GM04504 (cell line): ENCODE results near the gene NPR2.

ENCODE experiments used
- DNase-seq: peaks from one replicate; pipeline ENCODE4 v3.0.0-alpha.2; 2012; ENCODE audit warnings: low read depth

NPR2 gene

GRCh38 chr9:35801328-35802128, 10.1 kb downstream of the NPR2 start:
- DNase-seq: no peak

GRCh38 chr9:35806101-35806500, 14.7 kb downstream of the NPR2 start:
- DNase-seq: no peak

GRCh38 chr9:35808433-35808832, 17.0 kb downstream of the NPR2 start:
- DNase-seq: no peak

- no peak for DNase-seq
Observed at GRCh38 chr9:35810122-35810521, 18.7 kb downstream of the NPR2 start.

- no peak for DNase-seq
Observed at GRCh38 chr9:35811381-35812024, 20.1 kb downstream of the NPR2 start.

- peak; percentile 89 for DNase-seq
Observed at GRCh38 chr9:35812025-35812602, 20.7 kb downstream of the NPR2 start, which contains the start of gene SPAG8. SPAG8 (minus strand) TSS chr9:35812262; CDS start chr9:35812147, 115 bp downstream.

GRCh38 chr9:35813434-35814105, 22.2 kb downstream of the NPR2 start:
- DNase-seq: no peak

- DNase-seq: no peak
Observed at GRCh38 chr9:35814106-35814840, 22.9 kb downstream of the NPR2 start.

GRCh38 chr9:35814841-35815543, 23.6 kb downstream of the NPR2 start, which contains the start of gene HINT2:
HINT2 (minus strand) TSS chr9:35815042; CDS start chr9:35814979, 63 bp downstream.
- DNase-seq: peak; percentile 99

- DNase-seq: no peak
Observed at GRCh38 chr9:35816708-35817107, 25.3 kb downstream of the NPR2 start.

- DNase-seq: no peak
Observed at GRCh38 chr9:35818341-35818740, 26.9 kb downstream of the NPR2 start.

- no peak for DNase-seq
Observed at GRCh38 chr9:35820076-35820475, 28.7 kb downstream of the NPR2 start.

GRCh38 chr9:35822926-35823325, 31.5 kb downstream of the NPR2 start:
- DNase-seq: no peak

- no peak for DNase-seq
Observed at GRCh38 chr9:35826071-35826701, 34.8 kb downstream of the NPR2 start.

- no peak for DNase-seq
Observed at GRCh38 chr9:35827486-35827885, 36.1 kb downstream of the NPR2 start.

- no peak for DNase-seq
Observed at GRCh38 chr9:35828716-35829083, 37.3 kb downstream of the NPR2 start, which contains the start of gene FAM221B. FAM221B (minus strand) TSS chr9:35828732; CDS start chr9:35826161, 2,571 bp downstream.

- no peak for DNase-seq
Observed at GRCh38 chr9:35829084-35829763, 37.8 kb downstream of the NPR2 start, which contains the start of gene TMEM8B. TMEM8B (plus strand) TSS chr9:35829228; CDS start chr9:35829448, 220 bp downstream.

- DNase-seq: no peak
Observed at GRCh38 chr9:35829764-35830096, 38.3 kb downstream of the NPR2 start.

GRCh38 chr9:35831040-35831439, 39.6 kb downstream of the NPR2 start:
- DNase-seq: no peak

GRCh38 chr9:35832814-35833213, 41.4 kb downstream of the NPR2 start:
- no peak for DNase-seq
